ENCODE results near the gene AASDH. TPM values are rescaled to one million over a fixed set of nuclear protein-coding genes. Genes with fewer than 3 reads are reported as not detected.

The AASDH gene
- total RNA-seq, 2 donors from 2014 or later: 16.2 to 24.0 TPM

- no peak overlapping the region for H3K4me3 Mint-ChIP-seq
- no peak for DNase-seq
- peaks cover 36% of the 10 kb centered on the region for H3K36me3 ChIP-seq (ENCODE audit: control insufficient read depth, insufficient read depth, low read length)
- peaks cover 7% of the 10 kb centered on the region for H3K27me3 ChIP-seq (ENCODE audit: control insufficient read depth, insufficient read depth, low read length, poor library complexity, severe bottlenecking)
- H3K4me3 ChIP-seq (ENCODE audit: low read length): no peak overlapping the region
- H3K9me3 Mint-ChIP-seq: no peaks in the 10 kb centered on the region
- TF ChIP-seq CTCF (conservative IDR thresholded peaks at IDR 0.05): no peak
- H3K36me3 Mint-ChIP-seq (ENCODE audit: low read depth): peaks cover 67% of the 10 kb centered on the region
- no peak overlapping the region for H3K27ac ChIP-seq (ENCODE audit: low read depth, low read length)
- H3K27ac Mint-ChIP-seq: no peak overlapping the region
- H3K9me3 ChIP-seq (ENCODE audit: control insufficient read depth, low read length): no peaks in the 10 kb centered on the region
- H3K9ac ChIP-seq (ENCODE audit: extremely low read depth, low read length, poor library complexity, severe bottlenecking): no peak overlapping the region
- H3K4me1 ChIP-seq (ENCODE audit: control insufficient read depth, insufficient read depth, low read length): no peaks in the 10 kb centered on the region
- H3K4me1 Mint-ChIP-seq: peaks cover 6% of the 10 kb centered on the region
- no peaks in the 10 kb centered on the region for H3K27me3 Mint-ChIP-seq (ENCODE audit: insufficient read depth)
Measured at GRCh38 chr4:56317749-56318148, 69.5 kb downstream of the AASDH start.

GRCh38 chr4:56316011-56316650 lies 71.2 kb downstream of the AASDH start:
- H3K27me3 ChIP-seq (ENCODE audit: control insufficient read depth, insufficient read depth, low read length, poor library complexity, severe bottlenecking): peaks cover 4% of the 10 kb centered on the region
- H3K27me3 Mint-ChIP-seq (ENCODE audit: insufficient read depth): no peaks in the 10 kb centered on the region
- H3K4me1 Mint-ChIP-seq: peaks cover 2% of the 10 kb centered on the region
- H3K36me3 ChIP-seq (ENCODE audit: control insufficient read depth, insufficient read depth, low read length): peaks cover 41% of the 10 kb centered on the region
- no peak overlapping the region for H3K27ac ChIP-seq (ENCODE audit: low read depth, low read length)
- peaks cover 79% of the 10 kb centered on the region for H3K36me3 Mint-ChIP-seq (ENCODE audit: low read depth)
- H3K4me3 ChIP-seq (ENCODE audit: low read length): no peak overlapping the region
- H3K9ac ChIP-seq (ENCODE audit: extremely low read depth, low read length, poor library complexity, severe bottlenecking): no peak overlapping the region
- H3K4me3 Mint-ChIP-seq: no peak overlapping the region
- no peaks in the 10 kb centered on the region for H3K4me1 ChIP-seq (ENCODE audit: control insufficient read depth, insufficient read depth, low read length)
- DNase-seq: no peak
- H3K9me3 ChIP-seq (ENCODE audit: control insufficient read depth, low read length): no peaks in the 10 kb centered on the region
- no peaks in the 10 kb centered on the region for H3K9me3 Mint-ChIP-seq
- WGBS, 2 experiments (ENCODE audit: insufficient coverage in 1 of 2, insufficient read length in 1 of 2): 87 to 88% methylated on average over 19 to 29 of the region's 29 CpGs
- TF ChIP-seq CTCF (conservative IDR thresholded peaks at IDR 0.05): no peak
- no peak overlapping the region for H3K27ac Mint-ChIP-seq

- H3K9me3 ChIP-seq (ENCODE audit: control insufficient read depth, low read length): no peaks in the 10 kb centered on the region
- H3K9ac ChIP-seq (ENCODE audit: extremely low read depth, low read length, poor library complexity, severe bottlenecking): no peak overlapping the region
- H3K27me3 Mint-ChIP-seq (ENCODE audit: insufficient read depth): no peaks in the 10 kb centered on the region
- peaks cover 42% of the 10 kb centered on the region for H3K36me3 ChIP-seq (ENCODE audit: control insufficient read depth, insufficient read depth, low read length)
- DNase-seq: no peak
- H3K27ac ChIP-seq (ENCODE audit: low read depth, low read length): no peak overlapping the region
- no peak overlapping the region for H3K4me3 Mint-ChIP-seq
- H3K36me3 Mint-ChIP-seq (ENCODE audit: low read depth): peaks cover 75% of the 10 kb centered on the region
- no peaks in the 10 kb centered on the region for H3K9me3 Mint-ChIP-seq
- H3K4me1 ChIP-seq (ENCODE audit: control insufficient read depth, insufficient read depth, low read length): no peaks in the 10 kb centered on the region
- H3K27ac Mint-ChIP-seq: no peak overlapping the region
- H3K4me3 ChIP-seq (ENCODE audit: low read length): no peak overlapping the region
- peaks cover 8% of the 10 kb centered on the region for H3K4me1 Mint-ChIP-seq
- no peaks in the 10 kb centered on the region for H3K27me3 ChIP-seq (ENCODE audit: control insufficient read depth, insufficient read depth, low read length, poor library complexity, severe bottlenecking)
- TF ChIP-seq CTCF (conservative IDR thresholded peaks at IDR 0.05): no peak
- 92% methylated on average over 21 to 24 of the region's 24 CpGs for WGBS, 2 experiments (ENCODE audit: insufficient coverage in 1 of 2, insufficient read length in 1 of 2)
Measured at GRCh38 chr4:56315543-56315942, 71.7 kb downstream of the AASDH start.

All from endodermal cell (in vitro differentiated cells).